K562 (cell line): Measurements from ENCODE around the gene INTS4. TPM values are rescaled to one million over a fixed set of nuclear protein-coding genes. Genes with fewer than 3 reads are reported as not detected.

Experiments used
- ATAC-seq: fragments of 200-7000 bp; cut with Tn5 transposase; 3 replicates; pipeline ENCODE4 v1.9.1; 2020; ENCODE audit warnings: moderate library complexity
- BruUV-seq: library from RNA; stranded (reverse); fragments of 400-500 nt; replicated peaks from 2 replicates; lab custom pipeline; 2021; lab: Mats Ljungman, UMichigan
- CTCF ChIA-PET: fragments of 300-600 bp; formaldehyde crosslinking; extraction: SDS; loops from one replicate; lab custom pipeline; 2021; ENCODE audit warnings: low intra/inter-chr PET ratio; lab: Yijun Ruan, JAX
- POLR2A ChIA-PET: fragments of 300-600, 350-650 bp; sonication (Branson Sonifier 250); formaldehyde crosslinking; extraction: SDS; loops from one replicate; lab custom pipeline; 2021; ENCODE audit warnings: antibody characterized with exemption, inconsistent platforms; lab: Yijun Ruan, JAX
- DNase-seq, 4 experiments: peaks; one replicate each; pipeline versions ENCODE4 v3.0.0 to v3.0.0-alpha.2; 2011 to 2018; ENCODE audit warnings: low spot score in 3 of 4, mixed read lengths in 3 of 4; ENCODE audit errors: extremely low read depth in 1 of 4
- FAIRE-seq: peaks from 2 replicates; lab custom pipeline; 2011; peaks lifted over from hg19 to GRCh38; lab: Jason Lieb, UNC
- H2AFZ ChIP-seq: 2 replicates; pipeline ENCODE4 v1.6.0; 2011; ENCODE audit warnings: low read depth, low read length, control low read depth, inconsistent platforms
- H3K27ac ChIP-seq: fragments of 200-600 bp; 3 replicates; pipeline ENCODE4 v1.8.0; 2011; ENCODE audit warnings: low read depth, mild to moderate bottlenecking, control low read depth, inconsistent platforms, low read length, moderate library complexity, mixed read lengths; ENCODE audit errors: extremely low read depth
- H3K27me3 ChIP-seq, 2 experiments: fragments of 300-600 bp in 1 of 2; 2 replicates in 1 of 2; 3 replicates in 1 of 2; pipeline versions ENCODE4 v1.6.0 to v1.8.0; 2011; ENCODE audit warnings: inconsistent platforms in 2 of 2, low read length in 2 of 2, mild to moderate bottlenecking in 1 of 2, mixed read lengths in 1 of 2, moderate library complexity in 1 of 2; ENCODE audit not compliant: control insufficient read depth in 2 of 2, insufficient read depth in 2 of 2
- H3K36me3 ChIP-seq: fragments of 300-600 bp; 3 replicates; pipeline ENCODE4 v1.8.0; 2011; ENCODE audit warnings: mild to moderate bottlenecking, low read length, inconsistent platforms; ENCODE audit not compliant: control insufficient read depth, insufficient read depth
- H3K4me1 ChIP-seq, 2 experiments: fragments of 200-600 bp in 1 of 2; replicated peaks in 1 of 2; 2 replicates in 1 of 2; 3 replicates in 1 of 2; pipeline versions ENCODE4 v1.5.1 to v1.8.0; 2011; ENCODE audit warnings: inconsistent platforms in 2 of 2, low read length in 2 of 2, mild to moderate bottlenecking in 1 of 2, mixed read lengths in 1 of 2, moderate library complexity in 1 of 2; ENCODE audit not compliant: control insufficient read depth in 2 of 2, insufficient read depth in 2 of 2
- H3K4me2 ChIP-seq: 2 replicates; pipeline ENCODE4 v1.6.1; 2011; ENCODE audit warnings: low read length, control low read depth, inconsistent platforms, mixed read lengths; ENCODE audit not compliant: insufficient read depth
- H3K4me3 ChIP-seq: fragments of 200-600 bp; sonication (generic), shearing (Covaris generic); 2 replicates; pipeline ENCODE4 v1.5.1; 2016; ENCODE audit warnings: control low read depth, inconsistent platforms
- H3K79me2 ChIP-seq: fragments of 200-600 bp; 3 replicates; pipeline ENCODE4 v1.8.0; 2011; ENCODE audit warnings: low read length, inconsistent platforms; ENCODE audit not compliant: control insufficient read depth, insufficient read depth
- H3K9ac ChIP-seq, 2 experiments: 2 replicates each; pipeline versions ENCODE4 v1.6.0 to v1.6.1; 2011; ENCODE audit warnings: low read depth in 2 of 2, low read length in 2 of 2, control low read depth in 1 of 2, inconsistent platforms in 1 of 2, mild to moderate bottlenecking in 1 of 2, mixed read lengths in 1 of 2; ENCODE audit not compliant: insufficient read depth in 1 of 2
- H3K9me1 ChIP-seq: one replicate; pipeline ENCODE4 v1.6.0; 2011; ENCODE audit warnings: inconsistent platforms, mild to moderate bottlenecking, low read length, moderate library complexity; ENCODE audit not compliant: control insufficient read depth, insufficient read depth
- H3K9me3 ChIP-seq: replicated peaks from 2 replicates; pipeline ENCODE4 v1.5.1; 2011; ENCODE audit warnings: low read depth, low read length, inconsistent platforms; ENCODE audit not compliant: control insufficient read depth, insufficient read depth
- H4K20me1 ChIP-seq: replicated peaks from 2 replicates; pipeline ENCODE4 v1.6.1; 2011; ENCODE audit warnings: low read length, inconsistent platforms, mixed read lengths; ENCODE audit not compliant: control insufficient read depth, insufficient read depth
- CBX5 ChIP-seq: IDR thresholded peaks from 2 replicates; pipeline ENCODE4 v1.6.1; 2014; ENCODE audit warnings: low read depth, borderline replicate concordance
- ELF1 ChIP-seq: fragments of 200-800 bp; sonication (Bioruptor generic); IDR thresholded peaks from 2 replicates; pipeline ENCODE4 v1.6.1; 2016; ENCODE audit warnings: missing genetic modification characterization, missing compliant biosample characterization
- ELF2 ChIP-seq: fragments of 250-450 bp; sonication (Bioruptor Pico); IDR thresholded peaks from 2 replicates; pipeline ENCODE4 v1.5.0; 2021; ENCODE audit warnings: mild to moderate bottlenecking
- KDM2B ChIP-seq: fragments of 250-450 bp; sonication (Bioruptor Pico); IDR thresholded peaks from 2 replicates; pipeline ENCODE4 v1.8.0; 2021; ENCODE audit warnings: mild to moderate bottlenecking, moderate library complexity
- KLF10 ChIP-seq: fragments of 250-450 bp; sonication (Bioruptor Pico); IDR thresholded peaks from 2 replicates; pipeline ENCODE4 v1.6.1; 2021; ENCODE audit warnings: matching md5 sums
- NFIC ChIP-seq: fragments of 450-650 bp; IDR thresholded peaks from 2 replicates; pipeline ENCODE4 v1.6.1; 2017; ENCODE audit warnings: mild to moderate bottlenecking, inconsistent platforms
- SNIP1 ChIP-seq: fragments of 450-650 bp; IDR thresholded peaks from 2 replicates; pipeline ENCODE4 v1.7.1; 2017; ENCODE audit warnings: low read depth, mild to moderate bottlenecking
- ZNF239 ChIP-seq: fragments of 250-450 bp; sonication (Bioruptor Pico); IDR thresholded peaks from 2 replicates; pipeline ENCODE4 v1.4.0; 2020; ENCODE audit warnings: mild to moderate bottlenecking
- ZNF592 ChIP-seq: fragments of 450-650 bp; IDR thresholded peaks from 2 replicates; pipeline ENCODE4 v1.6.1; 2017; ENCODE audit warnings: antibody characterized with exemption, mild to moderate bottlenecking
- WGBS: fragments of 100-300 bp; shearing (Covaris generic); methylation state at CpG from one replicate; pipeline ENCODE4 v1.1.6; 2016; ENCODE audit warnings: low coverage, mixed read lengths; ENCODE audit not compliant: insufficient coverage; ENCODE audit errors: missing lambda C conversion rate; 5-methylcytosine and 5-hydroxymethylcytosine counted together
- in situ Hi-C: fragments of 300-500 bp; cut with MboI; formaldehyde crosslinking; loops from 4 replicates; pipeline ENCODE4 v1.15.0; 2018; ENCODE audit warnings: inconsistent platforms, mixed read lengths
- intact Hi-C: fragments of 100-400 bp; cut with micrococcal nuclease; formaldehyde crosslinking; loops from 2 replicates; pipeline ENCODE4 v1.14.2; 2022
- polyA plus RNA-seq, 8 experiments: library from polyadenylated mRNA; depleted of rRNA in 4 of 8; stranded (reverse) in 5 of 8; unstranded in 3 of 8; fragments of >200 nt; fragmentation: Nextera tagmentation in 2 of 8; fragmentation: Illumina TruSeq in 1 of 8; extraction: Ambion mirVana in 2 of 8; extraction: Trizol in 1 of 8; gene quantifications; 2 replicates each; pipeline versions ENCODE4 v1.2.1 to v1.2.3, GENCODE V29; 2011 to 2014; ENCODE audit warnings: inconsistent platforms in 1 of 8, missing spikeins in 1 of 8
- total RNA-seq, 7 experiments: library from RNA; depleted of rRNA in 6 of 7; stranded (reverse); fragments of >200 nt in 6 of 7; fragmentation: Illumina TruSeq in 2 of 7; extraction: Trizol in 2 of 7; gene quantifications; 2 replicates each; pipeline versions ENCODE4 v1.2.1 to v1.2.3, GENCODE V29; 2011 to 2021; ENCODE audit warnings: low replicate concordance in 1 of 7
- TF ChIP-seq, protein P1 (sequence below), 2 experiments: fragments of 450-650 bp in 1 of 2; sonication (generic) in 1 of 2; formaldehyde crosslinking in 1 of 2; IDR thresholded peaks in 1 of 2; conservative IDR thresholded peaks in 1 of 2; 2 replicates each; pipeline versions ENCODE4 v1.6.1 to v1.8.1; 2016 to 2023; ENCODE audit warnings: mild to moderate bottlenecking in 2 of 2, moderate library complexity in 2 of 2, inconsistent platforms in 1 of 2, missing genetic modification reagents in 1 of 2

Gene INTS4
- total and polyA plus RNA-seq, 9 of the 15 experiments (the other 6 are each of a cell fraction or from before 2014, with no cell fraction given) = 28.4 to 53.4 (median 44.5) TPM

- FAIRE-seq = no peak
- Histone ChIP-seq H2AFZ (no peak overlapping the region), H3K36me3 (no peaks in the 10 kb centered on the region), H3K4me2 (no peak overlapping the region)
- WGBS = 28% methylated on average over 4 of the region's 4 CpGs
- ATAC-seq = no peak
- no peak for TF ChIP-seq KLF10 (CRISPR knock-in tag)
- TF ChIP-seq, protein P1, sequence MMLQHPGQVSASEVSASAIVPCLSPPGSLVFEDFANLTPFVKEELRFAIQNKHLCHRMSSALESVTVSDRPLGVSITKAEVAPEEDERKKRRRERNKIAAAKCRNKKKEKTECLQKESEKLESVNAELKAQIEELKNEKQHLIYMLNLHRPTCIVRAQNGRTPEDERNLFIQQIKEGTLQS (IDR thresholded peaks at IDR 0.05) = peak; percentile 37
- TF ChIP-seq, protein P1 (CRISPR knock-in tag; conservative IDR thresholded peaks at IDR 0.05) = no peak
- TF ChIP-seq, all 486 proteins: peak for 1
- H3K79me2 ChIP-seq = no peaks in the 10 kb centered on the region
- CTCF ChIA-PET = no interaction called here
- no peaks in the 10 kb centered on the region for H3K27me3 ChIP-seq
- BruUV-seq = no TSS peak
- no peaks in the 10 kb centered on the region for H4K20me1 ChIP-seq
- POLR2A ChIA-PET = no interaction called here
- no peak for DNase-seq
- in situ Hi-C loops = no loop called here
- no peak overlapping the region for H3K4me3 ChIP-seq
- peaks cover 6 to 23% of the 10 kb centered on the region in 2 experiments for H3K4me1 ChIP-seq
- no peak overlapping the region for H3K9ac ChIP-seq
- H3K9me1 ChIP-seq = no peaks in the 10 kb centered on the region
- intact Hi-C loops = no loop called here
- no peaks in the 10 kb centered on the region for H3K9me3 ChIP-seq
- no peak overlapping the region for H3K27ac ChIP-seq
Observed at GRCh38 chr11:78033040-78033439, 38.6 kb upstream of the INTS4 start.

- Histone ChIP-seq H3K9me1 (no peaks in the 10 kb centered on the region), H3K27ac (peak overlapping the region; percentile 21; the same call in 1 of the 3 replicates), H3K36me3 (no peaks in the 10 kb centered on the region), H4K20me1 (no peaks in the 10 kb centered on the region), H2AFZ (peak overlapping the region; percentile 69), H3K4me2 (no peak overlapping the region), H3K79me2 (no peaks in the 10 kb centered on the region), H3K4me3 (no peak overlapping the region), H3K4me1 (peaks cover 6 to 25% of the 10 kb centered on the region in 2 experiments), H3K9me3 (no peaks in the 10 kb centered on the region), H3K27me3 (no peaks in the 10 kb centered on the region), H3K9ac (0 out of 4 replicates have a peak overlapping the region, but pooled peaks of 1 of the 2 experiments have one; percentile 19)
- no TSS peak for BruUV-seq
- FAIRE-seq (no peak), DNase-seq (no peak), ATAC-seq (no peak; the same call in 2 of the 3 replicates)
- in situ Hi-C loops (no loop called here), intact Hi-C loops (no loop called here)
- POLR2A ChIA-PET = interaction anchor here (0.8 to 1.1 kb wide), 2 partner anchors 9 to 16 kb away, joined by 3 to 5 read pairs; no protein-coding TSS in a partner anchor
- CTCF ChIA-PET = no interaction called here
- TF ChIP-seq ELF2 (no peak), SNIP1 (no peak), CBX5 (no peak), KDM2B (CRISPR knock-in tag) (no peak), ELF1 (no peak), NFIC (peak; percentile 64), ZNF239 (CRISPR knock-in tag) (no peak), ZNF592 (0 out of 2 replicates have a peak, but pooled peaks have one; percentile 34)
Observed at GRCh38 chr11:78032090-78032489, 37.6 kb upstream of the INTS4 start.
